WTC11 (cell line): ENCODE results near the gene NEURL1. TPM values are rescaled to one million over a fixed set of nuclear protein-coding genes. Genes with fewer than 3 reads are reported as not detected.

Experiments
- ATAC-seq: fragments of 200-7000 bp; cut with Tn5 transposase; 2 replicates; pipeline ENCODE4 v1.10.0; 2021; ENCODE audit warnings: mild to moderate bottlenecking, moderate library complexity
- CTCF ChIA-PET: fragments of 300-600 bp; sonication (Branson Sonifier 250); formaldehyde crosslinking; loops from one replicate; lab custom pipeline; 2021; ENCODE audit warnings: antibody characterized with exemption; lab: Charles Lee
- POLR2A ChIA-PET: fragments of 350-600 bp; sonication (Branson Sonifier 250); formaldehyde crosslinking; loops from one replicate; lab custom pipeline; 2021; ENCODE audit warnings: antibody characterized with exemption; lab: Charles Lee
- DNase-seq: peaks from one replicate; pipeline ENCODE4 v3.0.0; 2021; ENCODE audit warnings: low spot score
- H3K27ac Mint-ChIP-seq: 2 replicates; pipeline ENCODE4 v1.8.0; 2021; ENCODE audit warnings: mixed read lengths
- H3K27me3 Mint-ChIP-seq: 2 replicates; pipeline ENCODE4 v1.8.0; 2021; ENCODE audit warnings: low read depth, mild to moderate bottlenecking, moderate library complexity, mixed read lengths
- H3K36me3 Mint-ChIP-seq: 2 replicates; pipeline ENCODE4 v1.8.0; 2021; ENCODE audit warnings: mixed read lengths
- H3K4me1 Mint-ChIP-seq: 2 replicates; pipeline ENCODE4 v1.8.0; 2022; ENCODE audit warnings: mixed read lengths
- H3K4me3 Mint-ChIP-seq: 2 replicates; pipeline ENCODE4 v1.8.0; 2021; ENCODE audit warnings: mild to moderate bottlenecking, moderate library complexity, mixed read lengths
- H3K9me3 Mint-ChIP-seq: 2 replicates; pipeline ENCODE4 v1.8.0; 2021; ENCODE audit warnings: mixed read lengths
- AFF4 ChIP-seq: sonication (generic); formaldehyde crosslinking; IDR thresholded peaks from 2 replicates; pipeline ENCODE4 v1.8.1; 2023; ENCODE audit warnings: mild to moderate bottlenecking, missing genetic modification reagents, borderline replicate concordance
- AR ChIP-seq: fragments of 250-450 bp; sonication (Bioruptor Pico); IDR thresholded peaks from 2 replicates; pipeline ENCODE4 v1.9.0; 2021; ENCODE audit warnings: mild to moderate bottlenecking
- ATF3 ChIP-seq: sonication (generic); formaldehyde crosslinking; conservative IDR thresholded peaks from 2 replicates; pipeline ENCODE4 v1.8.1; 2022; ENCODE audit warnings: mild to moderate bottlenecking, missing genetic modification reagents
- ATF6 ChIP-seq: sonication (generic); formaldehyde crosslinking; IDR thresholded peaks from 2 replicates; pipeline ENCODE4 v1.8.1; 2023; ENCODE audit warnings: mild to moderate bottlenecking, missing genetic modification reagents
- CDX4 ChIP-seq: fragments of 250-450 bp; sonication (Bioruptor Pico); IDR thresholded peaks from 2 replicates; pipeline ENCODE4 v1.9.0; 2021; ENCODE audit warnings: moderate library complexity, mild to moderate bottlenecking, inconsistent platforms, borderline replicate concordance
- CREB1 ChIP-seq: sonication (generic); formaldehyde crosslinking; IDR thresholded peaks from 2 replicates; pipeline ENCODE4 v1.8.0; 2023; ENCODE audit warnings: mild to moderate bottlenecking, missing genetic modification reagents
- ELF4 ChIP-seq: sonication (generic); formaldehyde crosslinking; IDR thresholded peaks from 2 replicates; pipeline ENCODE4 v1.8.1; 2022; ENCODE audit warnings: low read depth, mild to moderate bottlenecking, moderate library complexity, missing genetic modification reagents
- ESRRA ChIP-seq: sonication (generic); formaldehyde crosslinking; IDR thresholded peaks from 2 replicates; pipeline ENCODE4 v1.8.1; 2022; ENCODE audit warnings: mild to moderate bottlenecking, missing genetic modification reagents, borderline replicate concordance
- MLX ChIP-seq: sonication (generic); formaldehyde crosslinking; IDR thresholded peaks from 2 replicates; pipeline ENCODE4 v1.8.1; 2023; ENCODE audit warnings: mild to moderate bottlenecking, missing genetic modification reagents, moderate library complexity
- MYBL2 ChIP-seq: sonication (generic); formaldehyde crosslinking; IDR thresholded peaks from 2 replicates; pipeline ENCODE4 v1.8.1; 2023; ENCODE audit warnings: mild to moderate bottlenecking, moderate library complexity, missing genetic modification reagents
- NR1H2 ChIP-seq: sonication (generic); formaldehyde crosslinking; IDR thresholded peaks from 2 replicates; pipeline ENCODE4 v1.9.0; 2021; ENCODE audit warnings: mild to moderate bottlenecking, moderate library complexity, missing genetic modification reagents
- PRRX2 ChIP-seq: fragments of 250-450 bp; sonication (Bioruptor Pico); IDR thresholded peaks from 2 replicates; pipeline ENCODE4 v1.8.0; 2021; ENCODE audit warnings: mild to moderate bottlenecking
- ZNF512 ChIP-seq: sonication (generic); formaldehyde crosslinking; IDR thresholded peaks from 2 replicates; pipeline ENCODE4 v1.8.1; 2022; ENCODE audit warnings: missing genetic modification reagents, borderline replicate concordance
- ZNF532 ChIP-seq: fragments of 250-450 bp; sonication (Bioruptor Pico); IDR thresholded peaks from 2 replicates; pipeline ENCODE4 v1.9.0; 2021; ENCODE audit warnings: mild to moderate bottlenecking, borderline replicate concordance
- total RNA-seq: library from RNA; stranded (reverse); gene quantifications from 3 replicates; pipeline ENCODE4 v1.2.3, GENCODE V29; 2021

Gene NEURL1
- total RNA-seq, 1 experiment from 2014 or later = 1.2 TPM

GRCh38 chr10:103448746-103449145 is 44.8 kb upstream of the NEURL1 start:
- Mint-ChIP-seq H3K36me3 (peaks cover 32% of the 10 kb centered on the region), H3K9me3 (no peaks in the 10 kb centered on the region), H3K4me3 (no peak overlapping the region), H3K4me1 (peaks cover 7% of the 10 kb centered on the region; the same call in 1 of the 2 replicates), H3K27me3 (no peaks in the 10 kb centered on the region), H3K27ac (peak overlapping the region; percentile 54; the same call in 1 of the 2 replicates)
- ChIA-PET POLR2A (interaction anchor here (0.7 kb wide), 1 partner anchor 72 kb away, joined by 3 read pairs; no protein-coding TSS in a partner anchor), CTCF (interaction anchor here (0.8 to 2.5 kb wide), 3 partner anchors 32 to 116 kb away, joined by 3 to 9 read pairs (median 7); no protein-coding TSS in a partner anchor)
- no peak for DNase-seq
- ATAC-seq = no peak
- TF ChIP-seq NR1H2 (CRISPR knock-in tag) (no peak), ATF3 (CRISPR knock-in tag) (no peak), CREB1 (CRISPR knock-in tag) (no peak)

GRCh38 chr10:103449208-103450144 is 44.0 kb upstream of the NEURL1 start:
- H3K9me3 Mint-ChIP-seq = no peaks in the 10 kb centered on the region
- no peak for ATAC-seq
- no peak for DNase-seq
- no peak overlapping the region for H3K4me3 Mint-ChIP-seq
- peaks cover 25% of the 10 kb centered on the region for H3K36me3 Mint-ChIP-seq
- CTCF ChIA-PET = interaction anchor here (0.8 to 5.7 kb wide), 4 partner anchors 26 to 115 kb away, joined by 3 to 49 read pairs (median 8); no protein-coding TSS in a partner anchor
- POLR2A ChIA-PET = interaction anchor here (0.7 kb wide), 1 partner anchor 73 kb away, joined by 3 read pairs; no protein-coding TSS in a partner anchor
- no peaks in the 10 kb centered on the region for H3K27me3 Mint-ChIP-seq
- H3K27ac Mint-ChIP-seq = no peak overlapping the region
- peaks cover 7% of the 10 kb centered on the region; the same call in 1 of the 2 replicates for H3K4me1 Mint-ChIP-seq
- TF ChIP-seq ELF4 (CRISPR knock-in tag) = no peak
- no peak for TF ChIP-seq NR1H2 (CRISPR knock-in tag)
- TF ChIP-seq PRRX2 (CRISPR knock-in tag) = no peak
- TF ChIP-seq CDX4 = no peak
- no peak for TF ChIP-seq MLX (CRISPR knock-in tag)
- no peak for TF ChIP-seq ESRRA
- TF ChIP-seq MYBL2 (CRISPR knock-in tag) = no peak
- TF ChIP-seq AR (CRISPR knock-in tag) = no peak
- no peak for TF ChIP-seq AFF4 (CRISPR knock-in tag)
- no peak for TF ChIP-seq ZNF512 (CRISPR knock-in tag)
- no peak for TF ChIP-seq ZNF532 (CRISPR knock-in tag)
- no peak for TF ChIP-seq ATF6
